ENCODE data around the gene LNX1. TPM values are rescaled to one million over a fixed set of nuclear protein-coding genes. Genes with fewer than 3 reads are reported as not detected.

Gene LNX1
- total and polyA plus RNA-seq, 2 experiments from 2014 or later: 6.7 to 9.4 TPM

GRCh38 chr4:53553486-53554210 is 37.6 kb downstream of the LNX1 start:
- Histone ChIP-seq H3K9ac (no peak overlapping the region), H3K9me3 (ENCODE audit: low read depth) (no peaks in the 10 kb centered on the region), H3K79me2 (ENCODE audit: insufficient read depth) (0 out of 2 replicates have a peak, but pooled peaks cover 9% of the 10 kb centered on the region), H3K27ac (no peak overlapping the region), H3K27me3 (replicated peaks; ENCODE audit: insufficient read depth) (no peaks in the 10 kb centered on the region), H3K4me2 (ENCODE audit: unreplicated experiment) (no peak overlapping the region), H3K4me3 (no peak overlapping the region), H3K36me3 (ENCODE audit: low read depth) (no peaks in the 10 kb centered on the region), H4K20me1 (ENCODE audit: insufficient read depth) (no peaks in the 10 kb centered on the region), H2AFZ (no peak overlapping the region), H3K9me2 (ENCODE audit: insufficient read depth) (no peaks in the 10 kb centered on the region), H3K4me1 (ENCODE audit: insufficient read depth) (peaks cover 41% of the 10 kb centered on the region), H3F3A (ENCODE audit: insufficient read depth) (peaks cover 16% of the 10 kb centered on the region)
- in situ Hi-C loops (cut with MboI): no loop called here
- DNase-seq: no peak
- TF ChIP-seq EZH2 (IDR thresholded peaks at IDR 0.05; ENCODE audit: insufficient read depth, poor library complexity, severe bottlenecking) (no peak), EZH2phosphoT487 (IDR thresholded peaks at IDR 0.05; ENCODE audit: insufficient read depth, low read depth) (no peak)
- WGBS, 2 experiments (ENCODE audit: low coverage in 1 of 2, low lambda C conversion rate in 2 of 2, missing lambda C conversion rate in 2 of 2): 97 to 98% methylated on average over 9 of the region's 9 CpGs

- Histone ChIP-seq H3K9me2 (ENCODE audit: insufficient read depth) (no peaks in the 10 kb centered on the region), H3K4me3 (no peak overlapping the region), H3K9me3 (ENCODE audit: low read depth) (no peaks in the 10 kb centered on the region), H2AFZ (no peak overlapping the region), H3K36me3 (ENCODE audit: low read depth) (no peaks in the 10 kb centered on the region), H4K20me1 (ENCODE audit: insufficient read depth) (no peaks in the 10 kb centered on the region), H3F3A (ENCODE audit: insufficient read depth) (peaks cover 6% of the 10 kb centered on the region), H3K27me3 (replicated peaks; ENCODE audit: insufficient read depth) (no peaks in the 10 kb centered on the region), H3K4me2 (ENCODE audit: unreplicated experiment) (no peak overlapping the region), H3K79me2 (ENCODE audit: insufficient read depth) (0 out of 2 replicates have a peak, but pooled peaks cover 9% of the 10 kb centered on the region), H3K4me1 (ENCODE audit: insufficient read depth) (peaks cover 31% of the 10 kb centered on the region), H3K27ac (peak overlapping the region; percentile 14; the same call in 1 of the 2 replicates), H3K9ac (no peak overlapping the region)
- TF ChIP-seq EZH2 (IDR thresholded peaks at IDR 0.05; ENCODE audit: insufficient read depth, poor library complexity, severe bottlenecking) (no peak), EZH2phosphoT487 (IDR thresholded peaks at IDR 0.05; ENCODE audit: insufficient read depth, low read depth) (no peak)
- WGBS, 2 experiments (ENCODE audit: low coverage in 1 of 2, low lambda C conversion rate in 2 of 2, missing lambda C conversion rate in 2 of 2): 59 to 71% methylated on average over 3 of the region's 3 CpGs
- peak; percentile 29 for DNase-seq
- in situ Hi-C loops (cut with MboI): no loop called here
Measured at GRCh38 chr4:53552711-53553110, 38.6 kb downstream of the LNX1 start.

- H3K9ac ChIP-seq: 0 out of 2 replicates have a peak overlapping the region, but pooled peaks have one; percentile 28
- H2AFZ ChIP-seq: 0 out of 2 replicates have a peak overlapping the region, but pooled peaks have one; percentile 7
- no peaks in the 10 kb centered on the region for H3K36me3 ChIP-seq (ENCODE audit: low read depth)
- peaks cover 24% of the 10 kb centered on the region for H3K4me1 ChIP-seq (ENCODE audit: insufficient read depth)
- no peaks in the 10 kb centered on the region for H4K20me1 ChIP-seq (ENCODE audit: insufficient read depth)
- no peaks in the 10 kb centered on the region for H3F3A ChIP-seq (ENCODE audit: insufficient read depth)
- no peak overlapping the region for H3K4me3 ChIP-seq
- 22 to 28% methylated on average over 6 of the region's 6 CpGs for WGBS, 2 experiments (ENCODE audit: low coverage in 1 of 2, low lambda C conversion rate in 2 of 2, missing lambda C conversion rate in 2 of 2)
- H3K9me3 ChIP-seq (ENCODE audit: low read depth): no peaks in the 10 kb centered on the region
- in situ Hi-C loops (cut with MboI): no loop called here
- H3K9me2 ChIP-seq (ENCODE audit: insufficient read depth): no peaks in the 10 kb centered on the region
- 0 out of 2 replicates have a peak, but pooled peaks cover 9% of the 10 kb centered on the region for H3K79me2 ChIP-seq (ENCODE audit: insufficient read depth)
- H3K27ac ChIP-seq: peak overlapping the region; percentile 39
- peak overlapping the region; percentile 24 for H3K4me2 ChIP-seq (ENCODE audit: unreplicated experiment)
- peak; percentile 72 for DNase-seq
- no peak for TF ChIP-seq EZH2 (IDR thresholded peaks at IDR 0.05; ENCODE audit: insufficient read depth, poor library complexity, severe bottlenecking)
- no peak for TF ChIP-seq EZH2phosphoT487 (IDR thresholded peaks at IDR 0.05; ENCODE audit: insufficient read depth, low read depth)
- H3K27me3 ChIP-seq (replicated peaks; ENCODE audit: insufficient read depth): no peaks in the 10 kb centered on the region
Measured at GRCh38 chr4:53551958-53552357, 39.3 kb downstream of the LNX1 start.

DNA sequence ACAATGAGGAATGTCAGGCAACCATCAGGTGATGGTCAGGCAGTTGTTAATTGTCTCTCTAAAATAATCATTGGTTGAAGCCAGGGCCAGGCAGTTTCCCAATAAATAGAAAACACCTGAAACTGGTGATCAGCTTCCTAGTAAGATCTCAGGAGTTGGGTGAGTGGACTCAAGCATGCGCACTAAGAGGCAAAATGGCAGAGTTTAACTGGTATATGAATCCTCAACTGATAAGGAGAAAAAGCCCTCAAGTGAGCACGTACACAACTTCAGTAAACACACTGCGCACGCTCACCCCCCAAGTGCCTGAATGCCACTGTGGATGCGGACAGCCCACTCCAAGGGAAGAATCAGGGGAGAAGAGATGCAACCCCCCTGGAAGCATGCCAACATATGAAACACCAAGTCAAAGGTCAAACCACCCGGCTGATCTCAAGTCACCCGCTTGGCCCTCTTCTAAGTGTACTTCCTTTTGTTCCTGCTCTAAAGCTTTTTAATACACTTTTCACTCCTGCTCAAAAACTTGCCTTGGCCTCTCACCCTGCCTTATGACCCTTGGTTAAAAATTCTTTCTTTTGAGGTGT is 39.9 kb downstream of the LNX1 start:
- in situ Hi-C loops (cut with MboI): no loop called here
- Histone ChIP-seq H3K4me1 (ENCODE audit: insufficient read depth) (peaks cover 18% of the 10 kb centered on the region), H3K27ac (peak overlapping the region; percentile 39), H3K27me3 (replicated peaks; ENCODE audit: insufficient read depth) (no peaks in the 10 kb centered on the region), H3K4me2 (ENCODE audit: unreplicated experiment) (no peak overlapping the region), H3F3A (ENCODE audit: insufficient read depth) (0 out of 2 replicates have a peak, but pooled peaks cover 3% of the 10 kb centered on the region), H3K9me3 (ENCODE audit: low read depth) (no peaks in the 10 kb centered on the region), H2AFZ (no peak overlapping the region), H3K36me3 (ENCODE audit: low read depth) (no peaks in the 10 kb centered on the region), H4K20me1 (ENCODE audit: insufficient read depth) (no peaks in the 10 kb centered on the region), H3K9ac (0 out of 2 replicates have a peak overlapping the region, but pooled peaks have one; percentile 28), H3K4me3 (no peak overlapping the region), H3K79me2 (ENCODE audit: insufficient read depth) (0 out of 2 replicates have a peak, but pooled peaks cover 9% of the 10 kb centered on the region), H3K9me2 (ENCODE audit: insufficient read depth) (no peaks in the 10 kb centered on the region)
- TF ChIP-seq EZH2phosphoT487 (IDR thresholded peaks at IDR 0.05; ENCODE audit: insufficient read depth, low read depth) (no peak), EZH2 (IDR thresholded peaks at IDR 0.05; ENCODE audit: insufficient read depth, poor library complexity, severe bottlenecking) (no peak)
- WGBS, 2 experiments (ENCODE audit: low coverage in 1 of 2, low lambda C conversion rate in 2 of 2, missing lambda C conversion rate in 2 of 2): 84% methylated on average over 7 of the region's 7 CpGs
- DNase-seq: no peak
